NB4 (cell line): ENCODE results near the gene ALDH16A1.

Experiments
- CTCF ChIP-seq: IDR thresholded peaks from one replicate; pipeline ENCODE4 v1.5.1; 2012; ENCODE audit warnings: low read depth, low read length
- TF ChIP-seq, protein P1 (sequence below): IDR thresholded peaks from 2 replicates; pipeline ENCODE4 v1.6.1; 2011; ENCODE audit warnings: low read depth, low read length

GRCh38 chr19:49419173-49419572, 33.9 kb upstream of the ALDH16A1 start:
- no peak for TF ChIP-seq CTCF
- TF ChIP-seq, protein P1, sequence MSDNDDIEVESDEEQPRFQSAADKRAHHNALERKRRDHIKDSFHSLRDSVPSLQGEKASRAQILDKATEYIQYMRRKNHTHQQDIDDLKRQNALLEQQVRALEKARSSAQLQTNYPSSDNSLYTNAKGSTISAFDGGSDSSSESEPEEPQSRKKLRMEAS: no peak
